ENCODE data around the gene GNPTG. TPM values are rescaled to one million over a fixed set of nuclear protein-coding genes. Genes with fewer than 3 reads are reported as not detected.

Gene GNPTG
- polyA plus RNA-seq (ENCODE audit: insufficient read length in 3 of 3): 10 to 100 TPM; 49.2 to 76.7 (median 65.5) TPM
- long read RNA-seq, donor 1, transcript GNPTG-201 (11 exons, 1,983 nt): major isoform, 21 of 51 reads
- long read RNA-seq, donor 1, partial matches to known transcripts: 29 of 51 reads
- long read RNA-seq, donor 1, other reads (novel, unspliced or antisense): 0 of 51 reads
- long read RNA-seq, donor 2, transcript GNPTG-201 (11 exons, 1,983 nt): major isoform, 22 of 43 reads
- long read RNA-seq, donor 2, partial matches to known transcripts: 21 of 43 reads
- long read RNA-seq, donor 2, other reads (novel, unspliced or antisense): 0 of 43 reads
- long read RNA-seq, donor 3, transcript GNPTG-201 (11 exons, 1,983 nt): major isoform, 36 of 54 reads
- long read RNA-seq, donor 3, partial matches to known transcripts: 15 of 54 reads
- long read RNA-seq, donor 3, other reads (novel, unspliced or antisense): 0 of 54 reads
- long read RNA-seq, donor 4, transcript GNPTG-201 (11 exons, 1,983 nt): major isoform, 28 of 34 reads
- long read RNA-seq, donor 4, partial matches to known transcripts: 5 of 34 reads
- long read RNA-seq, donor 4, other reads (novel, unspliced or antisense): 0 of 34 reads
- long read RNA-seq, donor 5: 0 reads
- long read RNA-seq, donor 6, transcript GNPTG-201 (11 exons, 1,983 nt): major isoform, 18 of 28 reads
- long read RNA-seq, donor 6, partial matches to known transcripts: 8 of 28 reads
- long read RNA-seq, donor 6, other reads (novel, unspliced or antisense): 0 of 28 reads
- long read RNA-seq, donor 7, transcript GNPTG-201 (11 exons, 1,983 nt): major isoform, 38 of 48 reads
- long read RNA-seq, donor 7, partial matches to known transcripts: 9 of 48 reads
- long read RNA-seq, donor 7, other reads (novel, unspliced or antisense): 0 of 48 reads
- long read RNA-seq, donor 8: 0 reads
- long read RNA-seq, donor 9, transcript GNPTG-201 (11 exons, 1,983 nt): major isoform, 35 of 62 reads
- long read RNA-seq, donor 9, partial matches to known transcripts: 22 of 62 reads
- long read RNA-seq, donor 9, other reads (novel, unspliced or antisense): 5 of 62 reads
- long read RNA-seq, donor 10, transcript GNPTG-201 (11 exons, 1,983 nt): major isoform, 29 of 48 reads
- long read RNA-seq, donor 10, partial matches to known transcripts: 19 of 48 reads
- long read RNA-seq, donor 10, other reads (novel, unspliced or antisense): 0 of 48 reads
- long read RNA-seq, donor 11, transcript GNPTG-201 (11 exons, 1,983 nt): major isoform, 30 of 30 reads
- long read RNA-seq, donor 11, partial matches to known transcripts: 0 of 30 reads
- long read RNA-seq, donor 11, other reads (novel, unspliced or antisense): 0 of 30 reads
- long read RNA-seq, donor 12, transcript GNPTG-201 (11 exons, 1,983 nt): major isoform, 18 of 24 reads
- long read RNA-seq, donor 12, partial matches to known transcripts: 6 of 24 reads
- long read RNA-seq, donor 12, other reads (novel, unspliced or antisense): 0 of 24 reads
- long read RNA-seq, donor 13: 0 reads
- long read RNA-seq, donor 14, transcript GNPTG-201 (11 exons, 1,983 nt): major isoform, 36 of 66 reads
- long read RNA-seq, donor 14, partial matches to known transcripts: 30 of 66 reads
- long read RNA-seq, donor 14, other reads (novel, unspliced or antisense): 0 of 66 reads
- long read RNA-seq, donor 15, transcript GNPTG-201 (11 exons, 1,983 nt): major isoform, 16 of 25 reads
- long read RNA-seq, donor 15, partial matches to known transcripts: 9 of 25 reads
- long read RNA-seq, donor 15, other reads (novel, unspliced or antisense): 0 of 25 reads
- long read RNA-seq, donor 16, transcript GNPTG-201 (11 exons, 1,983 nt): major isoform, 76 of 93 reads
- long read RNA-seq, donor 16, transcript GNPTG-204 (3 exons, 386 nt): minor isoform, 6 of 93 reads
- long read RNA-seq, donor 16, partial matches to known transcripts: 8 of 93 reads
- long read RNA-seq, donor 16, other reads (novel, unspliced or antisense): 0 of 93 reads

- DNase-seq (ENCODE audit: extremely low read depth in 1 of 11, low read depth in 9 of 11, low spot score in 4 of 11): peak; percentile 61 to 81 (median 75)
Measured at GRCh38 chr16:1351582-1352362, at the start of gene GNPTG, which contains the start of gene TSR3. Gene GNPTG, plus strand, starts transcription at chr16:1351931. Its CDS starts 35 bp downstream, at chr16:1351966. Gene TSR3, minus strand, starts transcription at chr16:1351878. Its CDS starts 74 bp downstream, at chr16:1351804.

DNA sequence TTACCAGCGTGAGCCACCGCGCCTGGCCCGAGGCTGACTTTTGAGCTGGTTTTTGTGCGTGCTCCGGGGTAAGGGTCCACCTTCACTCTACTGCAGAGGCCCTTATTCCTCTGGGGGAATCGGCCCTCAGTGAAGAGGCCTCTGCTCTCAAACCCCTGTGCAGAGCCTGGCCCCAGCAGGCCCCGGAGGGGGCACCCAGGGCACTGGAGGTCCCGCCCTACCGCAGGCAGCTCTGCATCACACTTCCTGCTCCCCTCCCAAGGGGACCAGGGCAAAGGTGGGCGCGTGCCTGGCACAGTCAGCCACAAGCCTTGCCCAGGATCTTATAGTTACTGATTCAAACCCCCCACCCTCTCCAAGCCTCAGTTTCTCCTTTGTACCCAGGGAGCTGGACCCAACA is 45.9 kb upstream of the GNPTG start:
- no peak for DNase-seq (ENCODE audit: extremely low read depth in 1 of 11, low read depth in 9 of 11, low spot score in 4 of 11)

DNA sequence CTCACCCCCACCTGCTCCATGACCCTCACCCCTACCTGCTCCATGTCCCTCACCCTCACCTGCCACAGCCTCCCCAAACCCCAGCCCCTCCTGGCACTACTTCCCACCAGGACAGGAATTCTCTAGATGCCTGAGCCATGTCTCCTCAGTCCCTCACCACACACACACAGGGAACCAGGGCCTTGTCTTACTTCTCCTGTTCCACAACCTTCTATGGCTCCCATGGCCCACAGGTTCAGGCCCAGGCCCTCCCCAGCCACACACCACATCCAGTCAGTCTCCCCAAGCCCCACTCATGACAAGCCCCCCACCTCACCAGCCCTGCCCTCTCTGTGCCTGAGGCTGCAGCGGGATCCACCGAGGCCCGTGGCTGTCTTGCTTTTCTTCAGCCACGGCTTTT is 45.4 kb upstream of the GNPTG start:
- DNase-seq (ENCODE audit: extremely low read depth in 1 of 11, low read depth in 9 of 11, low spot score in 4 of 11): no peak

DNA sequence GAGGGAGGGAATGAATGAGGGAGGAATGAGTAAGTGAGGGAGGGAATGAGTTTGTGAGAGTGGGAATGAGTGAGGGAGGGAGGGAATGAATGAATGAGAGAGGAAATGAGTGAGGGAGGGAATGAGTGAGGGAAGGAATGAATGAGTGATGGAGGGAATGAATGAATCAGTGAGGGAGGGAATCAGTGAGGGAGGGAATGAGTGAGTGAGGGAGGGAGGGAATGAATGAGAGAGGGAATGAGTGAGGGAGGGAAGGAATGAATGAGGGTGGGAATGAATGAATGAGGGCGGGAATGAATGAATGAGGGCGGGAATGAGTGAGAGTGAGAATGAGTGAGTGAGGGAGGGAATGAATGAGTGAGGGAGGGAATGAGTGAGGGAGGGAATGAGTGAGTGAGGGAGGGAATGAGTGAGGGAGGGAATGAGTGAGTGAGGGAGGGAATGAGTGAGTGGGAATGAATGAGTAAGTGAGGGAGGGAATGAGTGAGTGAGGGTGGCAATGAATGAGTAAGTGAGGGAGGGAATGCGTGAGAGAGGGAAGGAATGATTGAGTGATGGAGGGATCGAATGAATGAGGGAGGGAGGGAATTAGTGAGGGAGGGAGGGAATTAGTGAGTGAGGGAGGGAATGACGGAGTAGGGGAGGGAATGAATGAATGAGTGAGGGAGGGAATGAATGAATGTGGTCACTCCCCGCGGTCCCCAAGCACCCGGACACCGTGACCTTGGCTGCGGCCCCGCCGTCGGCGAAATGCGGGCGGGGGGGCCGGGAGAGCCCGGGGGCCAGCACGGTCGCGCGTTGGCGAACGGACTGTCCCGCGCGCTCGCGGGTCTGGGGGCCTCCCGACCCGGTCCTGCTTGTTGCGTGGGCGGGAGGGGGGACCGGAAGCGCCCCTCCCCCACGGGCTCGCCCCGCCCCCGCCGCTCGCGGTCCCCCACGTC is 43.4 kb upstream of the GNPTG start:
- DNase-seq (ENCODE audit: extremely low read depth in 1 of 11, low read depth in 9 of 11, low spot score in 4 of 11): peak in 1 of 11 donors; percentile 45

DNA sequence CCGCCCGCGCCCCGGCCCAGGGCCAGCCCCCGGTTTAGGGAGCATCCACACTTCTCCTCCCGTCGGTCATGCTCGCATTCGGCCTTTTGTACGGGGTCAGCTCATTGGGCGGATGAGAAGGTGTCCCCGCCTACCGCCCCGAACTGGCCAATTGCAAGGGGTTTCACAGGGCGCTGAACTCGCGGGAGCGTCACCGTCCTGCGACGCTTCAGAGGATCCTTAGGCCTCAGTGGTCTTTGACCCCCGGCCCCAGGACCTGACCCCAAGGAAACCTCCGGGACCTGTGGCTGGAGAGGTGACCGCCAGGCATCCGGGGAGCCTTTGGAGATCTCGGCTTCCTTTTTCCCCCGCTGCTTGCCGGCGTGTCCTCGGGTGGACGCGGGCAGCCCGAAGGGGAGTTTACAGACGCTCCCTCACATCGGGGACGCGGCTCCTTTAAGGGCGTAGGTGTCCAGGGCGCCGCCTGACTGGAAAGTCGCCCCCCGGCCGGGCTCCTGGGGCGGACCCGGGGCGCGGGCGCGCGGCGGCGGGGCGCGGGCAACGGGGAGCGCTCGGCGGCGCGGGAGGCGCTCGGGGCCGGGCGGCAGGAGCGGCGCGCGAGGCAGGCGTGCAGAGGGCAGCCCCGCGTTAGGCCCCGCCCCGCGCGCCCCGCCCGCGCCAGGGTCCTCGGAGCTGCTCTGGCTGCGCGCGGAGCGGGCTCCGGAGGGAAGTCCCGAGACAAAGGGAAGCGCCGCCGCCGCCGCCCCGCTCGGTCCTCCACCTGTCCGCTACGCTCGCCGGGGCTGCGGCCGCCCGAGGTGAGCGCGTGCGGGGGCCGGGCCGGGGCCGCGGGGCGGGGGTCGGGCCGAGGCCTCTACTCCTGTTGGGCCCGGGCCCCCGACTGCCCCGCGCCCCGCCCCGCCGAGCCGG is 42.5 kb upstream of the GNPTG start, which contains the start of gene UBE2I:
Gene UBE2I (plus strand): TSS at position 660 of the 909 bp plus-strand sequence. CDS start 4,395 bp downstream, outside the sequence.
- DNase-seq (ENCODE audit: extremely low read depth in 1 of 11, low read depth in 9 of 11, low spot score in 4 of 11): peak; percentile 95 to 100 (median 98)

- DNase-seq (ENCODE audit: extremely low read depth in 1 of 11, low read depth in 9 of 11, low spot score in 4 of 11): no peak
Measured at GRCh38 chr16:1309888-1310831, 41.6 kb upstream of the GNPTG start.

GRCh38 chr16:1310832-1311200 is 40.9 kb upstream of the GNPTG start:
- no peak for DNase-seq (ENCODE audit: extremely low read depth in 1 of 11, low read depth in 9 of 11, low spot score in 4 of 11)

DNA sequence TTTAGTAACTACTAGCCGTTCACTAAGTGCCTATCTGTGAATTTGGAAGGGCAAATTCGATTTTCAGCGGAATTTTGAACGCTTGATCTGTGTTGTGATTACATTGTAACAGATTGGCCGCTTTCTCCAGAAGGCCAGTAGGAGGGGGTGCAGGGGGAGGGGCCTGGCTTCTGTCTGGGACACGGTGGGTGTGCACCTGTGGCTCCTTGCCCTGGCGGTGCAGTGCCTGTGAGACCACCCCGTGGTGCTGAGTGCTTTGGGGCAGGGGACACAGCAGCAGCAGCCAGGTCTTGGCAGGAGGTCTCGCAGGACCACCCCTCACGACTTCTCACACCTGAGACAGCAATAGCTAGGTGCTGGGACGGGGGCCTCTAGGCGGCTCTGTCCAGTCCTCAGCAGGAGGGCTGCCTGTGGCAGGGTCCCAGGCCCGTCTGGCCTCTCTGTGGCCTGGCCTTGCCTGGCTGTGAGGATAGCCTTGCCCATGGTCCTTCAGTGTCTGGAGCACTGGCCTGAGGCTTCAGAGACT is 40.5 kb upstream of the GNPTG start:
- no peak for DNase-seq (ENCODE audit: extremely low read depth in 1 of 11, low read depth in 9 of 11, low spot score in 4 of 11)

DNA sequence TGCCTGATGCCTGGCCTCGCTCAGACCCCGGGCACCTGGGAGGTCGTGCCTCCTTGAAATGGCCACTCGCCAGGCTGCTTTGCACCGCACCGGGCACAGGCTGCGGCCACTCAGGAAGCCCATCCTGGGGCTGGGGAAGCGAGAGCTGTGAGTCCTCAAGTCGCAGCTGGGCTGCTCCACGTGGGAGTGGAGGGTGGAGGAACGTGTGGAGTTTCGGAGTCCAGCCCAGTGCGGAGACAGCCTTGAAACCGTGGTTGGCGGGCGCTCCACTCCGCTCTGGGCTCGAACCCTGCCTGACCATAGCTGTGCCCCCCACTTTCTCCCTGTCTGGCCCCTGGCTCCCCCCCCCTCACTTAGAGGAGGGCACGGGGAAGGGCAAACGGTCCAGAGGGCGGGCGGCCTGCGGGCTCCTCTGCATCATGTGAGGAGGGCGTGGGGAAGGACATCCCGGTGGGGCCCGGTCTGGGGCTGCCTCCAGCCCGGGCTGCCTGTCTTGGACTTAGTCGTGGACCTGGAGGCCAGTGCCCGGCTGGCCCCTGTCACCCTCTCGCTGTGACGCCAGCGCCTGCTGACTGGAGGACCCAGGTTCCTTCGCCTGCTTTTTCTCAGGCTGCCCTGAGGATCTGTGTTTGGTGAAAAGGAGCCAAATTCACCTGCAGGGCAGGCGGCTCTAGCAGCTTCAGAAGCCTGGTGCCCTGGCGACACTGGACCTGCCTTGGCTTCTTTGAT is 39.8 kb upstream of the GNPTG start:
- DNase-seq (ENCODE audit: extremely low read depth in 1 of 11, low read depth in 9 of 11, low spot score in 4 of 11): no peak

DNA sequence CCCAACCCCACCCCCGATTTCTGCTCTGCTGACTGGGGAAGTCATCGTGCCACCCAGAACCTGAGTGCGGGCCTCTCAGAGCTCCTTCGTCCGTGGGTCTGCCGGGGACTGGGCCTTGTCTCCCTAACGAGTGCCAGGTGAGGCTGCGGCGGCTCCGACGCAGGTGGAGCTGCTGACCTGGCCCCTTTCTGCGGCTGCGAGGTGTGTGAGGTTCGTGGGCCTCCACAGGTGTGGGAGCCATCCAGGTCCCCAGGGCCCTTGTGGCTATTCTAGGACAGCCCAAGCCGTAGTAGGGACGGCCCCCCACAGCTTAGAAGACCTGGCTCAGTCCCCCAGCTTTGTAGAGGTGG is 39.3 kb upstream of the GNPTG start:
- DNase-seq (ENCODE audit: extremely low read depth in 1 of 11, low read depth in 9 of 11, low spot score in 4 of 11): no peak

DNA sequence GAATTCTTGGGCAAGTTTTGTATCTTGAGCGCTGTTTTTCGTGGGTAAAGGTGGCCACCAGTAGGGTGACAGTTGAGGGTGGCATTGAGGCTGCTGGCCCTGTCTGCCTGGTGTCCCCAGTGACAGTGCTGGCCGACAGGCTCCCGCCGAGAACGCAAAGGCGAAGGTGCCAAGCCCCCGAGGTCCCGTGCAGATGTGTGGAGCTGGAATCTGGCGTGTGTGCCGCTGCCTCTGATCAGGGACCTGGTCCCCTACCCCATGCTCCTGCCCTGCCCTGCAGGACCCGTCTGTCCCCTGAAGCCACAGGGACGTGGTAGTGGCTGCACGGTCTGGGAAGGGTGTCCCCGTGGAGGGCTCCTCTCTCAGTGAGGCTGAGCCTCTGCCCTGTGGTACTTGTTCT is 38.8 kb upstream of the GNPTG start:
- DNase-seq (ENCODE audit: extremely low read depth in 1 of 11, low read depth in 9 of 11, low spot score in 4 of 11): no peak

- DNase-seq (ENCODE audit: extremely low read depth in 1 of 11, low read depth in 9 of 11, low spot score in 4 of 11): no peak
Measured at GRCh38 chr16:1313721-1314369, 37.9 kb upstream of the GNPTG start.
